Naive thymus-derived CD4-positive, alpha-beta T cell (primary cell): Measurements from ENCODE around the gene TMPRSS6. TPM values are rescaled to one million over a fixed set of nuclear protein-coding genes. Genes with fewer than 3 reads are reported as not detected.

Source experiments
- ATAC-seq: fragments of 150-1000 bp; cut with Tn5 transposase; 2 replicates; pipeline ENCODE4 v1.10.0; 2021; ENCODE audit warnings: mild to moderate bottlenecking, moderate library complexity
- CTCF ChIA-PET: fragments of 350-600 bp; sonication (Branson Sonifier 250); formaldehyde crosslinking; loops from one replicate; lab custom pipeline; 2021; ENCODE audit warnings: antibody characterized with exemption; lab: Charles Lee
- POLR2A ChIA-PET: fragments of 350-600 bp; sonication (Branson Sonifier 250); formaldehyde crosslinking; loops from one replicate; lab custom pipeline; 2021; ENCODE audit warnings: antibody characterized with exemption, inconsistent platforms; lab: Charles Lee
- DNase-seq, 9 donors: peaks; one replicate each; pipeline versions ENCODE4 v3.0.0 to v3.0.0-alpha.2; 2020 to 2022; ENCODE audit warnings: mixed read lengths in 1 of 9
- H3K27ac ChIP-seq: one replicate; pipeline ENCODE4 v1.7.0; 2013; ENCODE audit warnings: mild to moderate bottlenecking, low read depth, low read length, moderate library complexity
- H3K27me3 ChIP-seq, 2 donors: one replicate each; pipeline ENCODE4 v1.7.0; 2013; ENCODE audit warnings: low read length in 2 of 2, mild to moderate bottlenecking in 2 of 2, moderate library complexity in 2 of 2; ENCODE audit not compliant: control insufficient read depth in 2 of 2, insufficient read depth in 2 of 2
- H3K36me3 ChIP-seq, 3 experiments: 1 replicate in 2 of 3; 2 replicates in 1 of 3; pipeline ENCODE4 v1.7.0; 2013; ENCODE audit warnings: low read length in 3 of 3, mild to moderate bottlenecking in 3 of 3, moderate library complexity in 1 of 3; ENCODE audit not compliant: insufficient read depth in 3 of 3, control insufficient read depth in 2 of 3
- H3K4me1 ChIP-seq, 2 donors: one replicate each; pipeline ENCODE4 v1.7.0; 2013; ENCODE audit warnings: low read length in 2 of 2, mild to moderate bottlenecking in 2 of 2, moderate library complexity in 1 of 2; ENCODE audit not compliant: control insufficient read depth in 2 of 2, insufficient read depth in 2 of 2
- H3K4me3 ChIP-seq: 2 replicates; pipeline ENCODE4 v1.7.0; 2013; ENCODE audit warnings: mild to moderate bottlenecking, low read length
- H3K9me3 ChIP-seq, 3 experiments: 1 replicate in 2 of 3; 2 replicates in 1 of 3; pipeline ENCODE4 v1.7.0; 2013; ENCODE audit warnings: low read length in 3 of 3; ENCODE audit not compliant: control insufficient read depth in 2 of 3
- H3K27ac Mint-ChIP-seq, 9 donors: one replicate each; pipeline ENCODE4 v1.8.0; 2020 to 2022; ENCODE audit warnings: mixed read lengths in 9 of 9, mild to moderate bottlenecking in 8 of 9, moderate library complexity in 5 of 9, inconsistent platforms in 2 of 9
- H3K27me3 Mint-ChIP-seq, 5 donors: one replicate each; pipeline ENCODE4 v1.8.0; 2021 to 2022; ENCODE audit warnings: mixed read lengths in 5 of 5, mild to moderate bottlenecking in 1 of 5
- H3K36me3 Mint-ChIP-seq, 5 donors: one replicate each; pipeline ENCODE4 v1.8.0; 2020 to 2022; ENCODE audit warnings: mixed read lengths in 5 of 5, mild to moderate bottlenecking in 3 of 5, inconsistent platforms in 1 of 5
- H3K4me1 Mint-ChIP-seq, 7 donors: one replicate each; pipeline ENCODE4 v1.8.0; 2020 to 2022; ENCODE audit warnings: mixed read lengths in 7 of 7, mild to moderate bottlenecking in 3 of 7, inconsistent platforms in 1 of 7
- H3K4me3 Mint-ChIP-seq, 10 donors: one replicate each; pipeline ENCODE4 v1.8.0; 2020 to 2022; ENCODE audit warnings: mild to moderate bottlenecking in 10 of 10, mixed read lengths in 10 of 10, moderate library complexity in 6 of 10, inconsistent platforms in 2 of 10
- H3K9me3 Mint-ChIP-seq, 11 donors: one replicate each; pipeline ENCODE4 v1.8.0; 2020 to 2022; ENCODE audit warnings: mixed read lengths in 11 of 11, mild to moderate bottlenecking in 4 of 11, inconsistent platforms in 1 of 11, moderate library complexity in 1 of 11
- intact Hi-C, 2 donors: fragments of 100-400 bp; cut with micrococcal nuclease; formaldehyde crosslinking; loops; one replicate each; pipeline ENCODE4 v1.15.1; 2023
- polyA plus RNA-seq, 2 donors: library from polyadenylated mRNA; unstranded; fragments of 300-500 nt; fragmentation: Illumina TruSeq; gene quantifications; one replicate each; pipeline ENCODE4 v1.2.3, GENCODE V29; 2021
- total RNA-seq, 6 experiments: library from RNA in 5 of 6; stranded (reverse) in 5 of 6; gene quantifications; 1 replicate in 5 of 6; 2 replicates in 1 of 6; pipeline ENCODE4 v1.2.3 and lab custom pipeline; 2021 to 2026

The TMPRSS6 gene
- total and polyA plus RNA-seq, 7 experiments from 2014 or later = 0.22 to 3.2 (median 0.32) TPM; not detected in 2

GRCh38 chr22:37098976-37099591 is 10.4 kb downstream of the TMPRSS6 start:
- no peak for DNase-seq
- no peak overlapping the region for H3K27ac ChIP-seq
- no peak overlapping the region for H3K4me3 Mint-ChIP-seq
- H3K9me3 ChIP-seq = no peaks in the 10 kb centered on the region
- intact Hi-C loops = loop anchor here in 1 of 2 donors (1.0 kb wide), 1 partner anchor 23 kb away; no protein-coding TSS in a partner anchor
- H3K27me3 Mint-ChIP-seq = peaks cover 0 to 27% (median 12%) of the 10 kb centered on the region in 5 donors
- ChIA-PET CTCF (interaction anchor here (0.7 kb wide), 1 partner anchor 45 kb away, joined by 3 read pairs; no protein-coding TSS in a partner anchor), POLR2A (no interaction called here)
- peaks cover 0 to 2% (median 0%) of the 10 kb centered on the region in 5 donors for H3K36me3 Mint-ChIP-seq
- H3K36me3 ChIP-seq = no peaks in the 10 kb centered on the region
- ATAC-seq = peak; percentile 48
- H3K9me3 Mint-ChIP-seq = no peaks in the 10 kb centered on the region
- H3K27me3 ChIP-seq = no peaks in the 10 kb centered on the region
- no peak overlapping the region for H3K4me3 ChIP-seq
- H3K4me1 Mint-ChIP-seq = peaks cover 0 to 38% (median 10%) of the 10 kb centered on the region in 7 donors
- H3K27ac Mint-ChIP-seq = peak overlapping the region in 5 of 9 donors; percentile 2 to 68 (median 41)
- H3K4me1 ChIP-seq = no peaks in the 10 kb centered on the region

- Mint-ChIP-seq H3K4me1 (peaks cover 0 to 36% (median 10%) of the 10 kb centered on the region in 7 donors), H3K36me3 (peaks cover 0 to 3% (median 0%) of the 10 kb centered on the region in 5 donors), H3K4me3 (no peak overlapping the region), H3K27ac (no peak overlapping the region), H3K27me3 (peaks cover 0 to 27% (median 13%) of the 10 kb centered on the region in 5 donors), H3K9me3 (no peaks in the 10 kb centered on the region)
- Histone ChIP-seq H3K36me3 (no peaks in the 10 kb centered on the region), H3K4me3 (no peak overlapping the region), H3K27ac (no peak overlapping the region), H3K27me3 (no peaks in the 10 kb centered on the region), H3K4me1 (no peaks in the 10 kb centered on the region), H3K9me3 (no peaks in the 10 kb centered on the region)
- no peak for DNase-seq
- ATAC-seq = no peak
- POLR2A ChIA-PET = no interaction called here
- intact Hi-C loops = no loop called here
- CTCF ChIA-PET = no interaction called here
Measured at GRCh38 chr22:37097346-37097745, 12.2 kb downstream of the TMPRSS6 start.

GRCh38 chr22:37095113-37095512 is 14.4 kb downstream of the TMPRSS6 start:
- intact Hi-C loops = no loop called here
- Histone ChIP-seq H3K36me3 (no peaks in the 10 kb centered on the region), H3K9me3 (no peaks in the 10 kb centered on the region), H3K27me3 (no peaks in the 10 kb centered on the region), H3K4me1 (no peaks in the 10 kb centered on the region), H3K27ac (no peak overlapping the region), H3K4me3 (no peak overlapping the region)
- ATAC-seq (no peak), DNase-seq (peak in 1 of 9 donors; percentile 55)
- H3K27me3 Mint-ChIP-seq = peaks cover 0 to 27% (median 13%) of the 10 kb centered on the region in 5 donors
- no peaks in the 10 kb centered on the region for H3K9me3 Mint-ChIP-seq
- peaks cover 0 to 3% (median 0%) of the 10 kb centered on the region in 5 donors for H3K36me3 Mint-ChIP-seq
- no peak overlapping the region for H3K4me3 Mint-ChIP-seq
- H3K27ac Mint-ChIP-seq = no peak overlapping the region
- POLR2A ChIA-PET = no interaction called here
- CTCF ChIA-PET = no interaction called here
- H3K4me1 Mint-ChIP-seq = peaks cover 0 to 36% (median 8%) of the 10 kb centered on the region in 7 donors

- Mint-ChIP-seq H3K9me3 (no peaks in the 10 kb centered on the region), H3K36me3 (peaks cover 0 to 3% (median 0%) of the 10 kb centered on the region in 5 donors), H3K27me3 (peaks cover 0 to 27% (median 13%) of the 10 kb centered on the region in 5 donors), H3K27ac (peak overlapping the region in 1 of 9 donors; percentile 41), H3K4me1 (peaks cover 0 to 35% (median 8%) of the 10 kb centered on the region in 7 donors), H3K4me3 (no peak overlapping the region)
- ChIA-PET CTCF (interaction anchor here (0.7 kb wide), 1 partner anchor 166 kb away, joined by 3 read pairs; no protein-coding TSS in a partner anchor), POLR2A (interaction anchor here (0.6 kb wide), 1 partner anchor 26 kb away, joined by 3 read pairs; no protein-coding TSS in a partner anchor)
- Histone ChIP-seq H3K36me3 (no peaks in the 10 kb centered on the region), H3K4me1 (no peaks in the 10 kb centered on the region), H3K9me3 (no peaks in the 10 kb centered on the region), H3K4me3 (no peak overlapping the region), H3K27ac (no peak overlapping the region), H3K27me3 (no peaks in the 10 kb centered on the region)
- intact Hi-C loops = no loop called here
- DNase-seq (no peak), ATAC-seq (no peak)
Measured at GRCh38 chr22:37094239-37094638, 15.3 kb downstream of the TMPRSS6 start.

- no peaks in the 10 kb centered on the region for H3K27me3 ChIP-seq
- CTCF ChIA-PET = no interaction called here
- H3K27ac Mint-ChIP-seq = peak overlapping the region in 2 of 9 donors; percentile 65 to 84
- ATAC-seq (no peak), DNase-seq (no peak)
- H3K4me1 Mint-ChIP-seq = peaks cover 0 to 37% (median 3%) of the 10 kb centered on the region in 7 donors
- H3K4me3 ChIP-seq = no peak overlapping the region
- H3K36me3 ChIP-seq = no peaks in the 10 kb centered on the region
- peaks cover 0 to 23% (median 13%) of the 10 kb centered on the region in 5 donors for H3K27me3 Mint-ChIP-seq
- H3K9me3 Mint-ChIP-seq = no peaks in the 10 kb centered on the region
- intact Hi-C loops = no loop called here
- no peak overlapping the region for H3K4me3 Mint-ChIP-seq
- H3K27ac ChIP-seq = no peak overlapping the region
- H3K4me1 ChIP-seq = no peaks in the 10 kb centered on the region
- H3K9me3 ChIP-seq = no peaks in the 10 kb centered on the region
- peaks cover 0 to 2% (median 0%) of the 10 kb centered on the region in 5 donors for H3K36me3 Mint-ChIP-seq
- POLR2A ChIA-PET = no interaction called here
Measured at GRCh38 chr22:37092997-37093396, 16.5 kb downstream of the TMPRSS6 start.

GRCh38 chr22:37091994-37092393 is 17.5 kb downstream of the TMPRSS6 start:
- ATAC-seq = no peak
- CTCF ChIA-PET = no interaction called here

More at GRCh38 chr22:37091994-37092393, 17.5 kb downstream of the TMPRSS6 start:
- intact Hi-C loops = no loop called here
- DNase-seq = no peak
- no peak overlapping the region for H3K4me3 ChIP-seq
- Mint-ChIP-seq H3K4me3 (no peak overlapping the region), H3K4me1 (peaks cover 0 to 43% (median 2%) of the 10 kb centered on the region in 7 donors), H3K27me3 (peaks cover 0 to 21% (median 13%) of the 10 kb centered on the region in 5 donors), H3K9me3 (no peaks in the 10 kb centered on the region), H3K36me3 (peaks cover 0 to 2% (median 0%) of the 10 kb centered on the region in 5 donors), H3K27ac (no peak overlapping the region)
- H3K27ac ChIP-seq = no peak overlapping the region
- H3K4me1 ChIP-seq = no peaks in the 10 kb centered on the region
- no peaks in the 10 kb centered on the region for H3K27me3 ChIP-seq
- H3K36me3 ChIP-seq = no peaks in the 10 kb centered on the region
- no peaks in the 10 kb centered on the region for H3K9me3 ChIP-seq
- POLR2A ChIA-PET = no interaction called here
